Stimulated activated CD8-positive, alpha-beta memory T cell treated with anti-CD3 and anti-CD28 coated beads, Interleukin-7, amount 100 ng/mL, for 24 hours (primary cell): ENCODE data around the gene PTPN23.
"Not testable (repeated sequence)": the region's sequence is repeated elsewhere in the genome, so short reads cannot be mapped to it uniquely, and the experiment has no call there.

ENCODE experiments used
- DNase-seq: peaks from one replicate; pipeline ENCODE4 v3.0.0-alpha.2; 2020; ENCODE audit warnings: low read depth

The PTPN23 gene

GRCh38 chr3:47452453-47453215, 71.8 kb downstream of the PTPN23 start:
- no peak for DNase-seq

- no peak for DNase-seq
Observed at GRCh38 chr3:47455806-47456452, 75.1 kb downstream of the PTPN23 start.

- no peak for DNase-seq
Observed at GRCh38 chr3:47456984-47457383, 76.2 kb downstream of the PTPN23 start.

- not testable (repeated sequence) for DNase-seq
Observed at GRCh38 chr3:47459534-47460085, 78.8 kb downstream of the PTPN23 start.
